Measurements from ENCODE around the gene SAMD14. TPM values are rescaled to one million over a fixed set of nuclear protein-coding genes. Genes with fewer than 3 reads are reported as not detected.

SAMD14 gene
- total and polyA plus RNA-seq, 2 donors (not counting 1 experiment from before 2014, with no cell fraction given): 0.13 to 0.89 TPM

DNA sequence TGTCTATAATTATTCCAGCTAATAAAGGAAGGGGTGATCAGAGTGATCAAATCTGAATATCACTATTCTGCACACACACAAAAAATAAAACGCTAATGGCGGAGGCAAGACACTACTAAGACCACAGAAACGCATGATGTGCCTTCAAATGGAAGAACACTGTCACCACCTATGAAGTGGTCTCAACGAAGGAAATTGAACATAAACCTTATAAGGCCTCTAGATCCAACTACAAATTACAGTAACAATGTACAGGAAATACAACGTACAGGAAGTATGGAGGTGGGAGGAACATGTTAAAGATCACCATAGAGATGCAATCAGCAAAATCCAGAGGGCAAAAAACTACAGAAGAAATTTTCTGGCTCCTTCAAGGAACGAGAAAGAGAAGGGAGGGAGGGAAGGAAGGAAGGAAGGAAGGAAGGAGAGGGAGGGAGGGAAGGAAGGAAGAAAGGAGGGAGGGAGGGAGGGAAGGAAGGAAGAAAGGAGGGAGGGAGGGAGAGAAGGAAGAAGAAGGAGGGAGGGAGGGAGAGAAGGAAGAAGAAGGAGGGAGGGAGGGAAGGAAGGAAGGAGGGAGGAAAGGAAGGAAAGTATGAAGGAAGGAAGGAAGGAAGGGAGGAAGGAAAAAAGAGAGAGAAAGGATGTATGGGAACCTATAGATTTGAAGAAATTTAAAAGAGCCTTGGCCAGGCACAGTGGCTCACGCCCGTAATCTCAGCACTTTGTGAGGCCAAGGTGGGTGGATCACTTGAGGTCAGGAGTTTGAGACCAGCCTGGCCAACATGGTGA, 32.7 kb upstream of the SAMD14 start:
- POLR2A ChIA-PET: interaction anchor here (1.0 to 2.8 kb wide), 5 partner anchors 11 to 24 kb away, joined by 4 to 22 read pairs (median 9); partner anchors contain the start of gene PPP1R9B
- Histone ChIP-seq H3K27ac (ENCODE audit: low read length in 2 of 2) (peak overlapping the region in 1 of 2 donors; percentile 65), H2AFZ (ENCODE audit: insufficient read depth, low read depth, low read length, poor library complexity, severe bottlenecking) (no peak overlapping the region), H3K9ac (ENCODE audit: low read length) (no peak overlapping the region), H3K4me1 (ENCODE audit: control insufficient read depth in 2 of 2, insufficient read depth in 2 of 2, low read length in 2 of 2) (peaks cover 36 to 41% of the 10 kb centered on the region in 2 donors), H3K36me3 (replicated peaks in 1 of 2; ENCODE audit: control extremely low read depth in 1 of 2, control insufficient read depth in 1 of 2, extremely low read depth in 1 of 2, insufficient read depth in 2 of 2, low read length in 1 of 2) (no peaks in the 10 kb centered on the region), H4K20me1 (ENCODE audit: control insufficient read depth, insufficient read depth, low read length, poor library complexity, severe bottlenecking) (no peaks in the 10 kb centered on the region), H3K4me2 (replicated peaks; ENCODE audit: low read depth, low read length, poor library complexity, severe bottlenecking) (no peak overlapping the region), H3K79me2 (ENCODE audit: control insufficient read depth, insufficient read depth, low read length) (peaks cover 21% of the 10 kb centered on the region), H3K4me3 (ENCODE audit: control extremely low read depth in 1 of 5, extremely low read depth in 1 of 5, insufficient read depth in 1 of 5, low read depth in 2 of 5, low read length in 4 of 5) (no peak overlapping the region), H3K27me3 (replicated peaks in 1 of 4; ENCODE audit: control extremely low read depth in 1 of 4, control insufficient read depth in 3 of 4, insufficient read depth in 4 of 4, low read length in 3 of 4) (no peaks in the 10 kb centered on the region), H3K9me3 (ENCODE audit: control extremely low read depth in 1 of 3, control insufficient read depth in 2 of 3, insufficient read depth in 1 of 3, low read length in 2 of 3) (no peaks in the 10 kb centered on the region)
- no peak for DNase-seq
- TF ChIP-seq, protein P1, sequence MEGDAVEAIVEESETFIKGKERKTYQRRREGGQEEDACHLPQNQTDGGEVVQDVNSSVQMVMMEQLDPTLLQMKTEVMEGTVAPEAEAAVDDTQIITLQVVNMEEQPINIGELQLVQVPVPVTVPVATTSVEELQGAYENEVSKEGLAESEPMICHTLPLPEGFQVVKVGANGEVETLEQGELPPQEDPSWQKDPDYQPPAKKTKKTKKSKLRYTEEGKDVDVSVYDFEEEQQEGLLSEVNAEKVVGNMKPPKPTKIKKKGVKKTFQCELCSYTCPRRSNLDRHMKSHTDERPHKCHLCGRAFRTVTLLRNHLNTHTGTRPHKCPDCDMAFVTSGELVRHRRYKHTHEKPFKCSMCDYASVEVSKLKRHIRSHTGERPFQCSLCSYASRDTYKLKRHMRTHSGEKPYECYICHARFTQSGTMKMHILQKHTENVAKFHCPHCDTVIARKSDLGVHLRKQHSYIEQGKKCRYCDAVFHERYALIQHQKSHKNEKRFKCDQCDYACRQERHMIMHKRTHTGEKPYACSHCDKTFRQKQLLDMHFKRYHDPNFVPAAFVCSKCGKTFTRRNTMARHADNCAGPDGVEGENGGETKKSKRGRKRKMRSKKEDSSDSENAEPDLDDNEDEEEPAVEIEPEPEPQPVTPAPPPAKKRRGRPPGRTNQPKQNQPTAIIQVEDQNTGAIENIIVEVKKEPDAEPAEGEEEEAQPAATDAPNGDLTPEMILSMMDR (IDR thresholded peaks at IDR 0.05): no peak
- TF ChIP-seq EZH2 (IDR thresholded peaks at IDR 0.05; ENCODE audit: borderline replicate concordance, insufficient read depth, low read depth, low read length, poor library complexity, severe bottlenecking): no peak
- Mint-ChIP-seq H3K4me3 (peak overlapping the region; percentile 49), H3K27ac (peak overlapping the region; percentile 5), H3K27me3 (no peaks in the 10 kb centered on the region), H3K4me1 (peaks cover 38% of the 10 kb centered on the region), H3K9me3 (ENCODE audit: insufficient read depth) (no peaks in the 10 kb centered on the region)
- intact Hi-C loops (cut with micrococcal nuclease): no loop called here
- WGBS (ENCODE audit: insufficient coverage): 88% methylated on average over 6 of the region's 8 CpGs
- CTCF ChIA-PET: interaction anchor here (0.8 to 2.8 kb wide), 26 partner anchors 8 to 134 kb away, joined by 3 to 79 read pairs (median 8); partner anchors contain the start of genes PDK2, PPP1R9B and SAMD14
- no peak for ATAC-seq (ENCODE audit: low read depth)

DNA sequence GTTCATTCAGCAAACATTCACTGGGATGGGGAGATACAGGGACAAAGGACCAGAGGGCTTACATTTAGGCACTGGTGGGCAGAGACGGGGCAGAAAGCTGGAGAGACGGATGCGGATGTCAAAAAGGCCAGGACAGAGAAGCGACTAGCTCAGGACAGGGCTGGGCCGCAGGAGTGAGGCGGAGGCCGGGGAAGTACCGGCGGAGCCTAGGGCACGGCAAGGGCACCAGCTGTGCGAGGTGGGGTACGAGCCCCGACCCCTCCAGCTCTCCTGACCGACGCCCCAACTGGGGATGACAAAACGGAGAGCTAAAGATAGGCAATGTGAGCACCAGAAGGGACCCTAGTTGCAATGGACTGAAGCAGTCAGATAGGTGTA, 31.9 kb upstream of the SAMD14 start:
- peaks cover 17% of the 10 kb centered on the region for H3K79me2 ChIP-seq (ENCODE audit: control insufficient read depth, insufficient read depth, low read length)
- H3K4me1 ChIP-seq (ENCODE audit: control insufficient read depth in 2 of 2, insufficient read depth in 2 of 2, low read length in 2 of 2): peaks cover 36 to 41% of the 10 kb centered on the region in 2 donors
- no peak for TF ChIP-seq EZH2 (IDR thresholded peaks at IDR 0.05; ENCODE audit: borderline replicate concordance, insufficient read depth, low read depth, low read length, poor library complexity, severe bottlenecking)
- TF ChIP-seq, protein P1 (IDR thresholded peaks at IDR 0.05): no peak
- H3K4me2 ChIP-seq (replicated peaks; ENCODE audit: low read depth, low read length, poor library complexity, severe bottlenecking): peak overlapping the region; percentile 84
- H3K27me3 ChIP-seq (replicated peaks in 1 of 4; ENCODE audit: control extremely low read depth in 1 of 4, control insufficient read depth in 3 of 4, insufficient read depth in 4 of 4, low read length in 3 of 4): no peaks in the 10 kb centered on the region
- WGBS (ENCODE audit: insufficient coverage): 73% methylated on average over 13 of the region's 16 CpGs
- H2AFZ ChIP-seq (ENCODE audit: insufficient read depth, low read depth, low read length, poor library complexity, severe bottlenecking): peak overlapping the region; percentile 60
- intact Hi-C loops (cut with micrococcal nuclease): loop anchor here (1.0 to 2.0 kb wide), 5 partner anchors 11 to 68 kb away; no protein-coding TSS in a partner anchor
- H3K27me3 Mint-ChIP-seq: no peaks in the 10 kb centered on the region
- H3K27ac Mint-ChIP-seq: peak overlapping the region; percentile 72
- peaks cover 38% of the 10 kb centered on the region for H3K4me1 Mint-ChIP-seq
- no peaks in the 10 kb centered on the region for H3K9me3 ChIP-seq (ENCODE audit: control extremely low read depth in 1 of 3, control insufficient read depth in 2 of 3, insufficient read depth in 1 of 3, low read length in 2 of 3)
- POLR2A ChIA-PET: interaction anchor here (1.0 to 2.8 kb wide), 4 partner anchors 11 to 23 kb away, joined by 4 to 22 read pairs (median 10); partner anchors contain the start of gene PPP1R9B
- H3K9ac ChIP-seq (ENCODE audit: low read length): peak overlapping the region; percentile 60
- H3K36me3 ChIP-seq (replicated peaks in 1 of 2; ENCODE audit: control extremely low read depth in 1 of 2, control insufficient read depth in 1 of 2, extremely low read depth in 1 of 2, insufficient read depth in 2 of 2, low read length in 1 of 2): no peaks in the 10 kb centered on the region
- no peak overlapping the region for H3K27ac ChIP-seq (ENCODE audit: low read length in 2 of 2)
- no peak for ATAC-seq (ENCODE audit: low read depth)
- peak overlapping the region in 4 of 5 experiments; percentile 52 to 68 (median 60) for H3K4me3 ChIP-seq (ENCODE audit: control extremely low read depth in 1 of 5, extremely low read depth in 1 of 5, insufficient read depth in 1 of 5, low read depth in 2 of 5, low read length in 4 of 5)
- H4K20me1 ChIP-seq (ENCODE audit: control insufficient read depth, insufficient read depth, low read length, poor library complexity, severe bottlenecking): no peaks in the 10 kb centered on the region
- H3K9me3 Mint-ChIP-seq (ENCODE audit: insufficient read depth): no peaks in the 10 kb centered on the region
- peak overlapping the region; percentile 80 for H3K4me3 Mint-ChIP-seq
- CTCF ChIA-PET: interaction anchor here (0.8 to 2.8 kb wide), 20 partner anchors 9 to 163 kb away, joined by 3 to 79 read pairs (median 5); partner anchors contain the start of genes PPP1R9B and SAMD14
- no peak for DNase-seq
